Astrocyte (in vitro differentiated cells and primary cell): Measurements from ENCODE around the gene HTRA1.

Experiments
- EZH2 ChIP-seq: IDR thresholded peaks from 2 replicates; pipeline ENCODE4 v1.6.1; 2012; ENCODE audit warnings: mild to moderate bottlenecking, low read length, inconsistent platforms; ENCODE audit not compliant: insufficient read depth
- TF ChIP-seq, protein P1 (sequence below): IDR thresholded peaks from 2 replicates; pipeline ENCODE4 v1.5.1; 2011; ENCODE audit warnings: low read depth, mild to moderate bottlenecking, inconsistent platforms, low read length, moderate library complexity; ENCODE audit not compliant: insufficient read depth

DNA sequence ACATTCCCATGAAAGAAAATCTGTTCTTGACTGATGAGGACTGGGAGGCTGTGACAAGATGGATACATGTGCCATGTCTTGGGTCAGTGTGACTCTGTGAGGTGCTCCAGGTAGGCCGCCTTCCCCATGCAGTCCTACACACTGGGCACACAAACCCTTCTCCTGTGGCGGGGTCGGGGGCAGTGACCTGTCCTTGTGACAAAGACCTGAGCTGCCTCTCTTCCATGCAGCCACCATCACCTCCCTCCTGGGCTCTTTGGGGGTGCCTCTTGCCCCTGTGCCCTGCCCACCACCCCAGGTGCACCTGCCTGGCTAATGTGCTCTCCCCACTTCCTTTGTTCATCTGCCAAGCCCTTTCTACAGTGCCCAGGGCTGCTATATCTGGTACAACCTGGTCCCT lies 63.5 kb downstream of the HTRA1 start:
- TF ChIP-seq, protein P1, sequence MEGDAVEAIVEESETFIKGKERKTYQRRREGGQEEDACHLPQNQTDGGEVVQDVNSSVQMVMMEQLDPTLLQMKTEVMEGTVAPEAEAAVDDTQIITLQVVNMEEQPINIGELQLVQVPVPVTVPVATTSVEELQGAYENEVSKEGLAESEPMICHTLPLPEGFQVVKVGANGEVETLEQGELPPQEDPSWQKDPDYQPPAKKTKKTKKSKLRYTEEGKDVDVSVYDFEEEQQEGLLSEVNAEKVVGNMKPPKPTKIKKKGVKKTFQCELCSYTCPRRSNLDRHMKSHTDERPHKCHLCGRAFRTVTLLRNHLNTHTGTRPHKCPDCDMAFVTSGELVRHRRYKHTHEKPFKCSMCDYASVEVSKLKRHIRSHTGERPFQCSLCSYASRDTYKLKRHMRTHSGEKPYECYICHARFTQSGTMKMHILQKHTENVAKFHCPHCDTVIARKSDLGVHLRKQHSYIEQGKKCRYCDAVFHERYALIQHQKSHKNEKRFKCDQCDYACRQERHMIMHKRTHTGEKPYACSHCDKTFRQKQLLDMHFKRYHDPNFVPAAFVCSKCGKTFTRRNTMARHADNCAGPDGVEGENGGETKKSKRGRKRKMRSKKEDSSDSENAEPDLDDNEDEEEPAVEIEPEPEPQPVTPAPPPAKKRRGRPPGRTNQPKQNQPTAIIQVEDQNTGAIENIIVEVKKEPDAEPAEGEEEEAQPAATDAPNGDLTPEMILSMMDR: no peak
- no peak for TF ChIP-seq EZH2
